SIG-M5 (cell line): ENCODE data around the gene CNRIP1.
A peak's percentile ranks its signal among the peaks of the same experiment; 100 is the strongest.

Experiments
- DNase-seq: peaks from one replicate; lab custom pipeline; 2025; lab: John Stamatoyannopoulos, UW

The CNRIP1 gene

GRCh38 chr2:68292108-68292710 lies 27.5 kb downstream of the CNRIP1 start:
- no peak for DNase-seq

GRCh38 chr2:68291314-68291713 lies 28.4 kb downstream of the CNRIP1 start:
- DNase-seq: no peak

GRCh38 chr2:68290901-68291300 lies 28.8 kb downstream of the CNRIP1 start:
- DNase-seq: no peak

- no peak for DNase-seq
Observed at GRCh38 chr2:68287580-68288441, 31.9 kb downstream of the CNRIP1 start.

- DNase-seq: no peak
Observed at GRCh38 chr2:68284896-68285295, 34.9 kb downstream of the CNRIP1 start.

GRCh38 chr2:68283419-68283812 lies 36.3 kb downstream of the CNRIP1 start:
- no peak for DNase-seq

GRCh38 chr2:68282811-68283418 lies 36.8 kb downstream of the CNRIP1 start:
- DNase-seq: no peak

- DNase-seq: no peak
Observed at GRCh38 chr2:68280796-68281195, 39.0 kb downstream of the CNRIP1 start.

GRCh38 chr2:68280348-68280747 lies 39.4 kb downstream of the CNRIP1 start:
- no peak for DNase-seq

GRCh38 chr2:68279691-68280090 lies 40.1 kb downstream of the CNRIP1 start:
- DNase-seq: no peak

GRCh38 chr2:68278169-68278568 lies 41.6 kb downstream of the CNRIP1 start:
- DNase-seq: no peak

GRCh38 chr2:68274022-68274421 lies 45.7 kb downstream of the CNRIP1 start:
- DNase-seq: no peak

- peak; percentile 50 for DNase-seq
Observed at GRCh38 chr2:68272246-68272994, 47.3 kb downstream of the CNRIP1 start.

GRCh38 chr2:68266655-68267054 lies 53.1 kb downstream of the CNRIP1 start:
- DNase-seq: no peak

- no peak for DNase-seq
Observed at GRCh38 chr2:68263632-68264031, 56.1 kb downstream of the CNRIP1 start.

- no peak for DNase-seq
Observed at GRCh38 chr2:68258851-68259250, 60.9 kb downstream of the CNRIP1 start.

- no peak for DNase-seq
Observed at GRCh38 chr2:68256093-68256450, 63.7 kb downstream of the CNRIP1 start.

- DNase-seq: no peak
Observed at GRCh38 chr2:68253219-68254068, 66.3 kb downstream of the CNRIP1 start.

- peak; percentile 63 for DNase-seq
Observed at GRCh38 chr2:68252400-68253218, 67.1 kb downstream of the CNRIP1 start, which contains the start of gene PPP3R1. Gene PPP3R1, minus strand, starts transcription at chr2:68252532. Its CDS starts 405 bp downstream, at chr2:68252127.

- DNase-seq: no peak
Observed at GRCh38 chr2:68251855-68252399, 67.8 kb downstream of the CNRIP1 start.
